HEK293 (cell line): Measurements from ENCODE around the gene M6PR.
A peak's percentile ranks its signal among the peaks of the same experiment; 100 is the strongest.

Experiments used
- AEBP2 ChIP-seq: fragments of 450-650 bp; formaldehyde crosslinking; IDR thresholded peaks from 2 replicates; pipeline ENCODE4 v1.5.1; 2016; ENCODE audit warnings: missing biosample characterization, missing genetic modification characterization, borderline replicate concordance
- ATF2 ChIP-seq: fragments of 450-650 bp; formaldehyde crosslinking; IDR thresholded peaks from 2 replicates; pipeline ENCODE4 v1.5.1; 2016; ENCODE audit warnings: missing biosample characterization, missing genetic modification characterization, low read depth
- EGR2 ChIP-seq: fragments of 450-650 bp; formaldehyde crosslinking; IDR thresholded peaks from 2 replicates; pipeline ENCODE4 v1.5.1; 2016; ENCODE audit warnings: low read depth, missing biosample characterization, missing genetic modification characterization
- GLI2 ChIP-seq: fragments of 450-650 bp; formaldehyde crosslinking; IDR thresholded peaks from 2 replicates; pipeline ENCODE4; 2017; ENCODE audit warnings: missing biosample characterization, missing genetic modification characterization, low read depth, borderline replicate concordance
- GLI4 ChIP-seq: fragments of 450-650 bp; formaldehyde crosslinking; IDR thresholded peaks from 2 replicates; pipeline ENCODE4 v1.5.1; 2016; ENCODE audit warnings: missing biosample characterization, missing genetic modification characterization
- HOXC10 ChIP-seq: sonication (generic); formaldehyde crosslinking; IDR thresholded peaks from 2 replicates; pipeline ENCODE4 v1.8.1; 2023; ENCODE audit warnings: mild to moderate bottlenecking, missing genetic modification reagents
- KLF1 ChIP-seq: fragments of 450-650 bp; formaldehyde crosslinking; IDR thresholded peaks from 2 replicates; pipeline ENCODE4 v1.5.1; 2016; ENCODE audit warnings: missing biosample characterization, missing genetic modification characterization
- PRDM2 ChIP-seq: fragments of 450-650 bp; formaldehyde crosslinking; IDR thresholded peaks from 2 replicates; pipeline ENCODE4 v1.5.1; 2016; ENCODE audit warnings: missing biosample characterization, missing genetic modification characterization, borderline replicate concordance
- SP2 ChIP-seq: fragments of 450-650 bp; formaldehyde crosslinking; IDR thresholded peaks from 2 replicates; pipeline ENCODE4 v1.5.1; 2016; ENCODE audit warnings: missing biosample characterization, missing genetic modification characterization
- ZBTB21 ChIP-seq: fragments of 450-650 bp; formaldehyde crosslinking; IDR thresholded peaks from 2 replicates; pipeline ENCODE4 v1.5.1; 2017; ENCODE audit warnings: missing biosample characterization, missing genetic modification characterization
- ZBTB44 ChIP-seq: fragments of 450-650 bp; IDR thresholded peaks from 2 replicates; pipeline ENCODE4 v1.5.1; 2018; ENCODE audit warnings: missing biosample characterization, mild to moderate bottlenecking, missing genetic modification characterization
- ZFHX2 ChIP-seq: fragments of 450-650 bp; formaldehyde crosslinking; conservative IDR thresholded peaks from 2 replicates; pipeline ENCODE4 v1.5.1; 2016; ENCODE audit warnings: missing biosample characterization, missing genetic modification characterization
- ZFP3 ChIP-seq: fragments of 450-650 bp; formaldehyde crosslinking; IDR thresholded peaks from 2 replicates; pipeline ENCODE4 v1.5.1; 2016; ENCODE audit warnings: low read depth, missing biosample characterization, missing genetic modification characterization
- ZFP37 ChIP-seq: fragments of 450-650 bp; formaldehyde crosslinking; IDR thresholded peaks from 2 replicates; pipeline ENCODE4 v1.5.1; 2016; ENCODE audit warnings: missing biosample characterization, missing genetic modification characterization
- ZNF132 ChIP-seq: fragments of 450-650 bp; formaldehyde crosslinking; IDR thresholded peaks from 2 replicates; pipeline ENCODE4 v1.5.1; 2017; ENCODE audit warnings: missing biosample characterization, missing genetic modification characterization, borderline replicate concordance
- ZNF211 ChIP-seq: fragments of 450-650 bp; formaldehyde crosslinking; IDR thresholded peaks from 2 replicates; pipeline ENCODE4 v1.5.1; 2016; ENCODE audit warnings: low read depth, missing biosample characterization, missing genetic modification characterization
- ZNF24 ChIP-seq: fragments of 450-650 bp; formaldehyde crosslinking; IDR thresholded peaks from 2 replicates; pipeline ENCODE4 v1.5.1; 2016; ENCODE audit warnings: missing biosample characterization, missing genetic modification characterization
- ZNF248 ChIP-seq: fragments of 450-650 bp; formaldehyde crosslinking; IDR thresholded peaks from 2 replicates; pipeline ENCODE4 v1.5.1; 2017; ENCODE audit warnings: missing biosample characterization, missing genetic modification characterization
- ZNF302 ChIP-seq: fragments of 450-650 bp; formaldehyde crosslinking; IDR thresholded peaks from 2 replicates; pipeline ENCODE4 v1.5.1; 2016; ENCODE audit warnings: missing biosample characterization, missing genetic modification characterization, low read depth
- ZNF449 ChIP-seq: fragments of 450-650 bp; formaldehyde crosslinking; IDR thresholded peaks from 2 replicates; pipeline ENCODE4 v1.5.1; 2017; ENCODE audit warnings: missing biosample characterization, mild to moderate bottlenecking, missing genetic modification characterization, moderate library complexity
- ZNF558 ChIP-seq: fragments of 450-650 bp; formaldehyde crosslinking; IDR thresholded peaks from 2 replicates; pipeline ENCODE4 v1.5.1; 2016; ENCODE audit warnings: missing biosample characterization, missing genetic modification characterization
- ZNF623 ChIP-seq: fragments of 450-650 bp; formaldehyde crosslinking; IDR thresholded peaks from 2 replicates; pipeline ENCODE4 v1.5.1; 2016; ENCODE audit warnings: missing biosample characterization, missing genetic modification characterization
- ZNF645 ChIP-seq: fragments of 450-650 bp; formaldehyde crosslinking; IDR thresholded peaks from 2 replicates; pipeline ENCODE4; 2016; ENCODE audit warnings: missing biosample characterization, missing genetic modification characterization
- ZSCAN5A ChIP-seq: fragments of 450-650 bp; formaldehyde crosslinking; IDR thresholded peaks from 2 replicates; pipeline ENCODE4 v1.5.1; 2016; ENCODE audit warnings: missing biosample characterization, missing genetic modification characterization

Gene M6PR

GRCh38 chr12:8914716-8915526 is 34.5 kb downstream of the M6PR start (continued):
- TF ChIP-seq AEBP2 (tag by site-specific recombination) (no peak), KLF1 (tag by site-specific recombination) (peak; percentile 50; the same call in 1 of the 2 replicates), ZFP3 (tag by site-specific recombination) (no peak), ZNF449 (tag by site-specific recombination) (no peak), ZBTB44 (tag by site-specific recombination) (no peak), ZNF558 (no peak), ZNF302 (tag by site-specific recombination) (no peak), ZNF211 (tag by site-specific recombination) (no peak), GLI2 (no peak), PRDM2 (no peak), SP2 (tag by site-specific recombination) (peak; percentile 72), ZFP37 (tag by site-specific recombination) (peak; percentile 79; the same call in 1 of the 2 replicates), ZNF248 (tag by site-specific recombination) (no peak), ZNF24 (tag by site-specific recombination) (no peak; the same call in 1 of the 2 replicates), ZNF623 (no peak; the same call in 1 of the 2 replicates), ZSCAN5A (tag by site-specific recombination) (no peak), GLI4 (tag by site-specific recombination) (no peak), ZBTB21 (tag by site-specific recombination) (no peak), EGR2 (no peak; the same call in 1 of the 2 replicates), HOXC10 (CRISPR knock-in tag) (no peak), ZFHX2 (tag by site-specific recombination) (no peak; the same call in 1 of the 2 replicates), ZNF645 (tag by site-specific recombination) (no peak), ATF2 (tag by site-specific recombination) (no peak), ZNF132 (tag by site-specific recombination) (no peak)
